Trophoblast cell (in vitro differentiated cells and primary cell): Measurements from ENCODE around the gene TENM3.

ENCODE experiments used
- DNase-seq, 2 donors: peaks; one replicate each; pipeline ENCODE4 v3.0.0-alpha.2; 2016
- H2AFZ ChIP-seq: 2 replicates; pipeline ENCODE4 v1.6.1; 2013; ENCODE audit warnings: low read length, moderate library complexity, mild to moderate bottlenecking; ENCODE audit not compliant: insufficient read depth, poor library complexity
- H2AK5ac ChIP-seq: 2 replicates; pipeline ENCODE4 v1.6.1; 2013; ENCODE audit warnings: mild to moderate bottlenecking, low read length
- H2BK120ac ChIP-seq: 2 replicates; pipeline ENCODE4 v1.6.1; 2013; ENCODE audit warnings: low read length, mild to moderate bottlenecking, moderate library complexity; ENCODE audit not compliant: insufficient read depth, poor library complexity
- H2BK12ac ChIP-seq: 2 replicates; pipeline ENCODE4 v1.6.1; 2013; ENCODE audit warnings: mild to moderate bottlenecking, low read length, moderate library complexity
- H2BK5ac ChIP-seq: 2 replicates; pipeline ENCODE4 v1.6.1; 2013; ENCODE audit warnings: low read length, low read depth, moderate library complexity, mild to moderate bottlenecking; ENCODE audit not compliant: poor library complexity
- H3K14ac ChIP-seq: 2 replicates; pipeline ENCODE4 v1.6.1; 2013; ENCODE audit warnings: mild to moderate bottlenecking, low read length
- H3K18ac ChIP-seq: 2 replicates; pipeline ENCODE4 v1.6.1; 2013; ENCODE audit warnings: mild to moderate bottlenecking, low read length
- H3K23ac ChIP-seq: 2 replicates; pipeline ENCODE4 v1.6.1; 2013; ENCODE audit warnings: low read length
- H3K27ac ChIP-seq: 2 replicates; pipeline ENCODE4 v1.5.1; 2013; ENCODE audit warnings: low read depth, mild to moderate bottlenecking, inconsistent platforms, low read length, moderate library complexity
- H3K27me3 ChIP-seq: 2 replicates; pipeline ENCODE4 v1.6.1; 2013; ENCODE audit warnings: inconsistent platforms, mild to moderate bottlenecking, low read length, moderate library complexity; ENCODE audit not compliant: insufficient read depth
- H3K36me3 ChIP-seq, 2 experiments: 1 replicate in 1 of 2; 2 replicates in 1 of 2; pipeline ENCODE4 v1.6.1; 2013; ENCODE audit warnings: low read length in 2 of 2, mild to moderate bottlenecking in 2 of 2, moderate library complexity in 1 of 2; ENCODE audit not compliant: insufficient read depth in 2 of 2, control insufficient read depth in 1 of 2
- H3K4ac ChIP-seq: 2 replicates; pipeline ENCODE4 v1.6.1; 2013; ENCODE audit warnings: low read depth, mild to moderate bottlenecking, low read length, moderate library complexity
- H3K4me1 ChIP-seq, 2 experiments: 1 replicate in 1 of 2; 2 replicates in 1 of 2; pipeline ENCODE4 v1.6.1; 2013; ENCODE audit warnings: low read length in 2 of 2, mild to moderate bottlenecking in 2 of 2, moderate library complexity in 1 of 2; ENCODE audit not compliant: insufficient read depth in 2 of 2, control insufficient read depth in 1 of 2
- H3K4me2 ChIP-seq: 2 replicates; pipeline ENCODE4 v1.6.1; 2013; ENCODE audit warnings: inconsistent platforms, mild to moderate bottlenecking, low read length, moderate library complexity
- H3K4me3 ChIP-seq: 2 replicates; pipeline ENCODE4 v1.5.1; 2013; ENCODE audit warnings: mild to moderate bottlenecking, low read depth, low read length, inconsistent platforms
- H3K79me1 ChIP-seq: one replicate; pipeline ENCODE4 v1.6.1; 2013; ENCODE audit warnings: low read length
- H3K79me2 ChIP-seq: 2 replicates; pipeline ENCODE4 v1.6.1; 2013; ENCODE audit warnings: low read length, mild to moderate bottlenecking; ENCODE audit not compliant: control insufficient read depth, insufficient read depth, poor library complexity
- H3K9ac ChIP-seq: 2 replicates; pipeline ENCODE4 v1.6.1; 2013; ENCODE audit warnings: mild to moderate bottlenecking, low read length
- H3K9me3 ChIP-seq: 2 replicates; pipeline ENCODE4 v1.6.1; 2013; ENCODE audit warnings: low read depth, mild to moderate bottlenecking, control low read depth, inconsistent platforms, low read length; ENCODE audit not compliant: insufficient read depth
- H4K12ac ChIP-seq: 2 replicates; pipeline ENCODE4 v1.6.1; 2013; ENCODE audit warnings: low read depth, mild to moderate bottlenecking, low read length, moderate library complexity
- H4K8ac ChIP-seq: 2 replicates; pipeline ENCODE4 v1.6.1; 2013; ENCODE audit warnings: low read depth, mild to moderate bottlenecking, low read length, moderate library complexity
- H4K91ac ChIP-seq: one replicate; pipeline ENCODE4 v1.6.1; 2013; ENCODE audit warnings: low read depth, mild to moderate bottlenecking, low read length, moderate library complexity
- WGBS: extraction: QIAGEN DNeasy Blood & Tissue Kit; methylation state at CpG from one replicate; pipeline ENCODE4 v1.1.7; 2013; ENCODE audit warnings: missing lambda C conversion rate; ENCODE audit not compliant: insufficient read length, insufficient coverage; ENCODE audit errors: extremely low coverage; 5-methylcytosine and 5-hydroxymethylcytosine counted together

TENM3 gene

GRCh38 chr4:182745237-182745636 is 502.0 kb downstream of the TENM3 start:
- no peak overlapping the region for H3K18ac ChIP-seq
- no peaks in the 10 kb centered on the region for H3K79me2 ChIP-seq
- H3K4ac ChIP-seq: no peak overlapping the region
- H3K9ac ChIP-seq: no peak overlapping the region
- DNase-seq: peak; percentile 41 to 71
- H2BK120ac ChIP-seq: no peak overlapping the region
- H3K23ac ChIP-seq: no peak overlapping the region
- H2AFZ ChIP-seq: no peak overlapping the region
- no peaks in the 10 kb centered on the region for H3K9me3 ChIP-seq
- peak overlapping the region; percentile 47 for H3K4me2 ChIP-seq
- no peak overlapping the region for H2BK12ac ChIP-seq
- peaks cover 3% of the 10 kb centered on the region in 2 experiments for H3K36me3 ChIP-seq
- H3K4me3 ChIP-seq: no peak overlapping the region
- no peak overlapping the region for H3K14ac ChIP-seq
- no peak overlapping the region for H2BK5ac ChIP-seq
- H4K91ac ChIP-seq: no peak overlapping the region
- H3K27ac ChIP-seq: peak overlapping the region; percentile 78
- H4K8ac ChIP-seq: no peak overlapping the region
- no peaks in the 10 kb centered on the region for H3K79me1 ChIP-seq
- WGBS: no CpG with 5 or more reads among the region's 4 CpGs
- H3K27me3 ChIP-seq: no peaks in the 10 kb centered on the region
- no peak overlapping the region for H2AK5ac ChIP-seq
- H4K12ac ChIP-seq: no peak overlapping the region
- peaks cover 0 to 1% of the 10 kb centered on the region in 2 experiments for H3K4me1 ChIP-seq

- Histone ChIP-seq H3K27me3 (no peaks in the 10 kb centered on the region), H2AK5ac (no peak overlapping the region), H2BK12ac (no peak overlapping the region), H4K8ac (no peak overlapping the region), H2BK120ac (no peak overlapping the region), H3K4me1 (peaks cover 0 to 3% of the 10 kb centered on the region in 2 experiments), H3K79me2 (no peaks in the 10 kb centered on the region), H3K4ac (no peak overlapping the region), H2AFZ (no peak overlapping the region), H3K79me1 (peaks cover 2% of the 10 kb centered on the region), H3K18ac (no peak overlapping the region), H3K14ac (no peak overlapping the region), H4K91ac (no peak overlapping the region), H3K23ac (no peak overlapping the region), H3K4me2 (no peak overlapping the region), H3K9me3 (no peaks in the 10 kb centered on the region), H2BK5ac (no peak overlapping the region), H4K12ac (no peak overlapping the region), H3K27ac (no peak overlapping the region), H3K36me3 (peaks cover 3% of the 10 kb centered on the region in 2 experiments), H3K4me3 (no peak overlapping the region), H3K9ac (no peak overlapping the region)
- no peak for DNase-seq
- no CpG with 5 or more reads among the region's 4 CpGs for WGBS
Observed at GRCh38 chr4:182746876-182747275, 503.7 kb downstream of the TENM3 start.

GRCh38 chr4:182748283-182748682 is 505.1 kb downstream of the TENM3 start:
- Histone ChIP-seq H2AFZ (no peak overlapping the region), H3K14ac (no peak overlapping the region), H3K4ac (no peak overlapping the region), H3K36me3 (no peaks in the 10 kb centered on the region), H2BK120ac (no peak overlapping the region), H3K9me3 (no peaks in the 10 kb centered on the region), H3K79me2 (no peaks in the 10 kb centered on the region), H3K27me3 (no peaks in the 10 kb centered on the region), H2BK5ac (no peak overlapping the region), H2AK5ac (no peak overlapping the region), H3K79me1 (peaks cover 4% of the 10 kb centered on the region), H3K9ac (no peak overlapping the region), H3K27ac (no peak overlapping the region), H3K23ac (no peak overlapping the region), H2BK12ac (peak overlapping the region; percentile 9), H3K18ac (no peak overlapping the region), H3K4me2 (no peak overlapping the region), H3K4me1 (peaks cover 0 to 3% of the 10 kb centered on the region in 2 experiments), H3K4me3 (no peak overlapping the region), H4K8ac (no peak overlapping the region), H4K12ac (no peak overlapping the region), H4K91ac (no peak overlapping the region)
- no peak for DNase-seq
- WGBS: no CpG with 5 or more reads among the region's 8 CpGs

GRCh38 chr4:182748949-182749348 is 505.7 kb downstream of the TENM3 start:
- no peak overlapping the region for H2BK120ac ChIP-seq
- H3K27me3 ChIP-seq: no peaks in the 10 kb centered on the region
- H3K9me3 ChIP-seq: no peaks in the 10 kb centered on the region
- no peak overlapping the region for H3K27ac ChIP-seq
- no peak overlapping the region for H2AFZ ChIP-seq
- no peak overlapping the region for H4K8ac ChIP-seq
- no peak overlapping the region for H3K14ac ChIP-seq
- no peaks in the 10 kb centered on the region for H3K79me2 ChIP-seq
- peaks cover 0 to 1% of the 10 kb centered on the region in 2 experiments for H3K36me3 ChIP-seq
- no peak overlapping the region for H2AK5ac ChIP-seq
- no peak overlapping the region for H2BK12ac ChIP-seq
- H3K4me1 ChIP-seq: peaks cover 0 to 3% of the 10 kb centered on the region in 2 experiments
- WGBS: no CpG with 5 or more reads among the region's 2 CpGs
- H3K4me3 ChIP-seq: no peak overlapping the region
- no peak overlapping the region for H4K12ac ChIP-seq
- H4K91ac ChIP-seq: no peak overlapping the region
- H3K23ac ChIP-seq: no peak overlapping the region
- H3K4ac ChIP-seq: no peak overlapping the region
- no peak overlapping the region for H2BK5ac ChIP-seq
- H3K79me1 ChIP-seq: peaks cover 4% of the 10 kb centered on the region
- H3K9ac ChIP-seq: no peak overlapping the region
- no peak for DNase-seq
- no peak overlapping the region for H3K4me2 ChIP-seq
- H3K18ac ChIP-seq: no peak overlapping the region
